Parathyroid adenoma (tissue), 2 donors: ENCODE data around the gene ZNF609.
A peak's percentile ranks its signal among the peaks of the same experiment; 100 is the strongest.

Experiments
- H2AFZ ChIP-seq: fragments of 300-600 bp; sonication (generic); one replicate; pipeline ENCODE4 v1.7.0; 2017; ENCODE audit warnings: antibody characterized with exemption, mild to moderate bottlenecking
- H3K27ac ChIP-seq: fragments of 300-600 bp; sonication (generic); one replicate; pipeline ENCODE4 v1.7.0; 2017
- H3K27me3 ChIP-seq: fragments of 300-600 bp; sonication (generic); one replicate; pipeline ENCODE4 v1.7.0; 2017; ENCODE audit warnings: low read length; ENCODE audit not compliant: control insufficient read depth, insufficient read depth
- H3K36me3 ChIP-seq: fragments of 300-600 bp; sonication (generic); one replicate; pipeline ENCODE4 v1.7.0; 2017; ENCODE audit warnings: low read length; ENCODE audit not compliant: control insufficient read depth, insufficient read depth
- H3K4me1 ChIP-seq: fragments of 300-600 bp; sonication (generic); one replicate; pipeline ENCODE4 v1.7.0; 2017; ENCODE audit warnings: control low read depth
- H3K4me2 ChIP-seq: fragments of 300-600 bp; sonication (generic); one replicate; pipeline ENCODE4 v1.7.0; 2017; ENCODE audit warnings: low read length
- H3K4me3 ChIP-seq: fragments of 300-600 bp; sonication (generic); one replicate; pipeline ENCODE4 v1.7.0; 2017; ENCODE audit warnings: low read depth, low read length
- H3K79me2 ChIP-seq: fragments of 300-600 bp; sonication (generic); one replicate; pipeline ENCODE4 v1.7.0; 2017; ENCODE audit warnings: control low read depth
- H3K9ac ChIP-seq: fragments of 300-600 bp; sonication (generic); one replicate; pipeline ENCODE4 v1.7.0; 2017; ENCODE audit warnings: mild to moderate bottlenecking
- H3K9me3 ChIP-seq: fragments of 300-600 bp; sonication (generic); one replicate; pipeline ENCODE4 v1.7.0; 2017; ENCODE audit warnings: low read length; ENCODE audit not compliant: control insufficient read depth
- TF ChIP-seq, protein P1 (sequence below): fragments of 300-600 bp; sonication (generic); IDR thresholded peaks from one replicate; pipeline ENCODE4 v1.7.0; 2017; ENCODE audit warnings: antibody characterized with exemption, mild to moderate bottlenecking
- donor health status: primary hyperparathyroidism.

ZNF609 gene

DNA sequence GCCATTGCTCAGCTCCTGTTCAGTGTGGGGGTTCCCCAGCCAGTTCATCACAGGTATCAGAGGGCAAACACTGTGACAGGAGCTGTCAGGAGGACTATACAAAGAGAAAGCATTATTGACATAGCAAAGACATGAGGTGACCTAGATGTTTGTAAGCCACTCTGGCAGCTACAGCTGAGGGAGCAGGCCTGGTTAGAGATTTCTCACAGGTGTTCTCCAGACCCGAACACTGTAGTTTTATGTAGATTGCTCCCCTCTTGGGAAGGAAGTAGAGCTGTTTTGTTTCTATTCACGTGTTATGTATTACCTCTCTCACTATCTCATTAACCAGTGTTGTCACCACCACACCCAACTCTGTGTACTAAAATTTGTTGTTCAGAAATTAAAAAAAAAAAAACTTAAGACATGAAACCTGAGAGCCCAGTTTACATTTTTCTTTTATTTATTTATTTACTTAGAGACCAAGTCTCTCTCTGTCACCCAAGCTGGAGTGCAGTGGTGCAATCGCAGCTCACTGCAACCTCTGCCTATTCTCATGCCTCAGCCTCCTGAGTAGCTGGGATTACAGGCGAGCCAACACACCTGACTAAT is 191.3 kb downstream of the ZNF609 start:
- Histone ChIP-seq H3K9me3 (no peaks in the 10 kb centered on the region), H3K9ac (no peak overlapping the region), H3K36me3 (no peaks in the 10 kb centered on the region), H3K4me2 (no peak overlapping the region), H2AFZ (no peak overlapping the region), H3K79me2 (peaks cover 2% of the 10 kb centered on the region), H3K4me1 (peaks cover 5% of the 10 kb centered on the region), H3K27me3 (no peaks in the 10 kb centered on the region), H3K4me3 (no peak overlapping the region), H3K27ac (peak overlapping the region; percentile 12)
- TF ChIP-seq, protein P1, sequence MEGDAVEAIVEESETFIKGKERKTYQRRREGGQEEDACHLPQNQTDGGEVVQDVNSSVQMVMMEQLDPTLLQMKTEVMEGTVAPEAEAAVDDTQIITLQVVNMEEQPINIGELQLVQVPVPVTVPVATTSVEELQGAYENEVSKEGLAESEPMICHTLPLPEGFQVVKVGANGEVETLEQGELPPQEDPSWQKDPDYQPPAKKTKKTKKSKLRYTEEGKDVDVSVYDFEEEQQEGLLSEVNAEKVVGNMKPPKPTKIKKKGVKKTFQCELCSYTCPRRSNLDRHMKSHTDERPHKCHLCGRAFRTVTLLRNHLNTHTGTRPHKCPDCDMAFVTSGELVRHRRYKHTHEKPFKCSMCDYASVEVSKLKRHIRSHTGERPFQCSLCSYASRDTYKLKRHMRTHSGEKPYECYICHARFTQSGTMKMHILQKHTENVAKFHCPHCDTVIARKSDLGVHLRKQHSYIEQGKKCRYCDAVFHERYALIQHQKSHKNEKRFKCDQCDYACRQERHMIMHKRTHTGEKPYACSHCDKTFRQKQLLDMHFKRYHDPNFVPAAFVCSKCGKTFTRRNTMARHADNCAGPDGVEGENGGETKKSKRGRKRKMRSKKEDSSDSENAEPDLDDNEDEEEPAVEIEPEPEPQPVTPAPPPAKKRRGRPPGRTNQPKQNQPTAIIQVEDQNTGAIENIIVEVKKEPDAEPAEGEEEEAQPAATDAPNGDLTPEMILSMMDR, result no peak

DNA sequence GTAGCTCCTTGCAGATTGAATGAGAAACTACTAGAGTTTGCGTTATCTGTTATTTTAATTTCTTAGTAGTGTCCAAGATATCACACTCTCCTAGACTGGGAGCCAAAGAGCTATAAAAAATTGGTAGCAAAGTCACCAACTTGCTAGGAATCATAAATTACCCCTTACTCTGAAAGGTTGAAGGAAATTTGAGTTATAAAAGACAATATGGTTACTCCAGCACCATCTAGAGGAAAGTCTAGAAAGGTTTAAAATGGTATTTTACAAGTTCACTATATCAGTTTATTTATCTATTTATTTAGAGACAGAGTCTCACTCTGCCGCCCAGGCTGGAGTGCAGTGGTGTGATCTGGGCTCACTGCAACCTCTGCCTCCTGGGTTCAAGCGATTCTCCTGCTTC is 193.4 kb downstream of the ZNF609 start:
- no peak overlapping the region for H3K27ac ChIP-seq
- H3K4me2 ChIP-seq, result no peak overlapping the region
- no peaks in the 10 kb centered on the region for H3K9me3 ChIP-seq
- TF ChIP-seq, protein P1, result peak; percentile 9
- no peak overlapping the region for H3K4me3 ChIP-seq
- H3K27me3 ChIP-seq, result no peaks in the 10 kb centered on the region
- no peak overlapping the region for H3K9ac ChIP-seq
- no peak overlapping the region for H2AFZ ChIP-seq
- no peaks in the 10 kb centered on the region for H3K36me3 ChIP-seq
- H3K79me2 ChIP-seq, result peaks cover 2% of the 10 kb centered on the region
- peaks cover 5% of the 10 kb centered on the region for H3K4me1 ChIP-seq

DNA sequence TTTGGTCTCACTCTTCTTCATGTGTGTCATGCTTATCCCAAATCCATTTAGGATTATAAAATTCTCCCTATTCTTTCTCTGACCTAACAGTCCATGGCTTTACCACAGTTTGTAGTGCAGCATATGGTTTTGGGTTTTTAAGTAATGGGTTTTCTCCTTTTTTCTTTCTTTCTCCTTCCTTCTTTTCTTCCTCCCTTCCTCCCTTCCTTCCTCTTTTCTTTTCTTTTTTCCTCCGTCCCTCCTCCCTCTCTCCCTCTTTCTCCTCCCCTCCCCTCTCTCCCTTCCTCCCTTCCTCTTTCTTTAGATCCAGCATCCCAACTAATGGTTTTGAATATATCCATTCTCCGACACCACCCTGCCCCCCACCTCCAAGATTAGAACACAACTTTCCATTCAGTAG is 196.1 kb downstream of the ZNF609 start:
- Histone ChIP-seq H2AFZ (no peak overlapping the region), H3K79me2 (peaks cover 5% of the 10 kb centered on the region), H3K36me3 (no peaks in the 10 kb centered on the region), H3K4me2 (no peak overlapping the region), H3K9me3 (no peaks in the 10 kb centered on the region), H3K27ac (no peak overlapping the region), H3K4me1 (peaks cover 2% of the 10 kb centered on the region), H3K27me3 (no peaks in the 10 kb centered on the region), H3K9ac (no peak overlapping the region), H3K4me3 (no peak overlapping the region)
- TF ChIP-seq, protein P1, result no peak

DNA sequence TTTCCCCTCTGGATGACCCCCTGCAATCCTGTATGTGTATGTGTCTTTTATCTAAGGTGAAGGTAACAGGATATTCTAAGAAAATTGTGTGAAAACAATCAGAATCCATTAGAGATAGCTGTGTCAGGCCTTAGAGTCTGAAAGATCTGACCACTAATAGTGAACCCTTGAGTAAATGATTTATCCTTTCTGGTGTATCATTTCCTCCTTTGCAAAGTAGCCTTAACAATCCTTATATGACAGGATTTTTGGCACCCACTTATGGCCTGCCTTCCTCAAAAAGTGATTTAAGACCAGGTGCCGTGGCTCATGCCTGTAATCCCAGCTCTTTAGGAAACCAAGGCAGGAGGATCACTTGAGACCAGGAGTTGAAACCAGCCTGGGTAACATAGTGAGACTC is 204.8 kb downstream of the ZNF609 start:
- no peaks in the 10 kb centered on the region for H3K36me3 ChIP-seq
- H3K4me2 ChIP-seq, result no peak overlapping the region
- H3K9me3 ChIP-seq, result no peaks in the 10 kb centered on the region
- no peak overlapping the region for H2AFZ ChIP-seq
- H3K9ac ChIP-seq, result no peak overlapping the region
- peaks cover 2% of the 10 kb centered on the region for H3K4me1 ChIP-seq
- peaks cover 3% of the 10 kb centered on the region for H3K79me2 ChIP-seq
- H3K27me3 ChIP-seq, result no peaks in the 10 kb centered on the region
- no peak overlapping the region for H3K4me3 ChIP-seq
- H3K27ac ChIP-seq, result no peak overlapping the region
- TF ChIP-seq, protein P1, result no peak

DNA sequence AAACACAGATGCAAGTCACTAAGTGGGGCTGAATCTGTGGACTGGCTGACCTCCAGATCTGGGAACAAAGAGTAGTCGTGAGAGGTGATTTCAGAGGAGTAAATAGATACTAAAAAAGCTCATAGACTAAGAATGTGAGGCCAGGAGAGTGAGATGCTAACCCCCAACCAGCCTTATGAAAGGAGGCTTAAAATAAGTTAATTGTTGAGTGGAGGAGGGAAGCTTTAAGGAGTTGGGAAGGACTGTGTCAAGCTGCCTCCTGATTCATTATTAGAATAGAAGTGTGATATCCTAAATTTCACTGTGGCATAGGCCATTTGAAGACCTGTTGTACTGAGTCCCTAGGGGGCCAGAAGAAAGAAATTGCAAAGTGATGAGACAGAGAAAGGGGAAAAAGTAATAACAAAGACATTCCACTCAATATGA is 207.4 kb downstream of the ZNF609 start:
- no peak overlapping the region for H3K4me2 ChIP-seq
- TF ChIP-seq, protein P1, result no peak
- H3K9me3 ChIP-seq, result no peaks in the 10 kb centered on the region
- no peak overlapping the region for H3K27ac ChIP-seq
- no peak overlapping the region for H2AFZ ChIP-seq
- no peaks in the 10 kb centered on the region for H3K36me3 ChIP-seq
- H3K79me2 ChIP-seq, result no peaks in the 10 kb centered on the region
- H3K4me3 ChIP-seq, result no peak overlapping the region
- H3K4me1 ChIP-seq, result peaks cover 2% of the 10 kb centered on the region
- no peaks in the 10 kb centered on the region for H3K27me3 ChIP-seq
- H3K9ac ChIP-seq, result no peak overlapping the region
